Neural cell (in vitro differentiated cells): Measurements from ENCODE around the gene MUC3A. TPM values are rescaled to one million over a fixed set of nuclear protein-coding genes. Genes with fewer than 3 reads are reported as not detected.

Experiments
- H2AFZ ChIP-seq: fragments of 200-600, 300-800 bp; sonication (generic), shearing (Covaris generic); 2 replicates; pipeline ENCODE4 v1.6.0; 2014; ENCODE audit warnings: low read depth, mild to moderate bottlenecking, antibody characterized with exemption, low read length, moderate library complexity
- H3F3A ChIP-seq: fragments of 200-600 bp; shearing (Covaris generic); 2 replicates; pipeline ENCODE4 v1.6.1; 2016; ENCODE audit warnings: mild to moderate bottlenecking, moderate library complexity, mixed read lengths, antibody characterized with exemption, low read length; ENCODE audit not compliant: insufficient read depth, poor library complexity, severe bottlenecking
- H3K27ac ChIP-seq: fragments of 200-600, 300-800 bp; sonication (generic), shearing (Covaris generic); 2 replicates; pipeline ENCODE4 v1.5.1; 2014; ENCODE audit warnings: mild to moderate bottlenecking, low read length, moderate library complexity
- H3K27me3 ChIP-seq: fragments of 300-800, 200-600 bp; sonication (generic), shearing (Covaris generic); 2 replicates; pipeline ENCODE4 v1.6.0; 2014; ENCODE audit warnings: mild to moderate bottlenecking, low read depth, low read length, moderate library complexity; ENCODE audit not compliant: insufficient read depth
- H3K36me3 ChIP-seq: fragments of 300-800, 200-600 bp; sonication (generic), shearing (Covaris generic); 2 replicates; pipeline ENCODE4 v1.5.1; 2014; ENCODE audit warnings: mild to moderate bottlenecking, antibody characterized with exemption, low read length, moderate library complexity; ENCODE audit not compliant: insufficient read depth
- H3K4me2 ChIP-seq: fragments of 300-800, 200-600 bp; sonication (generic), shearing (Covaris generic); 2 replicates; pipeline ENCODE4 v1.6.0; 2014; ENCODE audit warnings: mild to moderate bottlenecking, low read length
- H3K4me3 ChIP-seq: fragments of 300-800, 200-600 bp; sonication (generic), shearing (Covaris generic); 2 replicates; pipeline ENCODE4 v1.5.1; 2014; ENCODE audit warnings: mild to moderate bottlenecking, low read length, moderate library complexity
- H3K79me2 ChIP-seq: fragments of 200-600 bp; shearing (Covaris generic); replicated peaks from 2 replicates; pipeline ENCODE4 v1.6.0; 2014; ENCODE audit warnings: mild to moderate bottlenecking, low read length, moderate library complexity; ENCODE audit not compliant: insufficient read depth
- H3K9ac ChIP-seq: fragments of 300-800, 200-600 bp; sonication (generic), shearing (Covaris generic); 2 replicates; pipeline ENCODE4 v1.6.1; 2016; ENCODE audit warnings: mild to moderate bottlenecking, low read length, mixed read lengths
- H3K9me2 ChIP-seq: fragments of 200-600 bp; shearing (Covaris generic); 2 replicates; pipeline ENCODE4 v1.6.1; 2016; ENCODE audit warnings: mild to moderate bottlenecking, low read length, mixed read lengths; ENCODE audit not compliant: insufficient read depth
- H3K9me3 ChIP-seq: fragments of 200-600, 300-800 bp; sonication (generic), shearing (Covaris generic); 2 replicates; pipeline ENCODE4 v1.6.1; 2016; ENCODE audit warnings: mild to moderate bottlenecking, mixed run types, low read length, moderate library complexity, mixed read lengths
- H4K20me1 ChIP-seq: fragments of 200-600 bp; shearing (Covaris generic); 2 replicates; pipeline ENCODE4 v1.6.1; 2016; ENCODE audit warnings: mild to moderate bottlenecking, mixed run types; ENCODE audit not compliant: insufficient read depth
- CTCF ChIP-seq: fragments of 450-650 bp; IDR thresholded peaks from 2 replicates; pipeline ENCODE4 v1.5.1; 2014; ENCODE audit warnings: antibody characterized with exemption, mild to moderate bottlenecking, moderate library complexity; ENCODE audit not compliant: poor library complexity, severe bottlenecking
- EP300 ChIP-seq: fragments of 450-650 bp; conservative IDR thresholded peaks from 2 replicates; pipeline ENCODE4 v1.6.1; 2014; ENCODE audit warnings: antibody characterized with exemption, mild to moderate bottlenecking, moderate library complexity; ENCODE audit not compliant: poor library complexity, severe bottlenecking
- EZH2 ChIP-seq: fragments of 200-600, 300-800 bp; shearing (Covaris generic), sonication (generic); IDR thresholded peaks from 2 replicates; pipeline ENCODE4 v1.6.1; 2014; ENCODE audit warnings: antibody characterized with exemption, low read length, borderline replicate concordance, mild to moderate bottlenecking; ENCODE audit not compliant: insufficient read depth, poor library complexity, severe bottlenecking
- MXI1 ChIP-seq: fragments of 450-650 bp; conservative IDR thresholded peaks from 2 replicates; pipeline ENCODE4 v1.6.1; 2014; ENCODE audit warnings: antibody characterized with exemption, mild to moderate bottlenecking; ENCODE audit not compliant: poor library complexity, severe bottlenecking
- POLR2AphosphoS5 ChIP-seq: IDR thresholded peaks from 2 replicates; pipeline ENCODE4 v1.6.1; 2012
- RAD21 ChIP-seq: fragments of 450-650 bp; conservative IDR thresholded peaks from 2 replicates; pipeline ENCODE4 v1.6.1; 2014; ENCODE audit warnings: antibody characterized with exemption, mild to moderate bottlenecking, moderate library complexity
- SMC3 ChIP-seq: fragments of 450-650 bp; conservative IDR thresholded peaks from 2 replicates; pipeline ENCODE4 v1.6.1; 2014; ENCODE audit warnings: antibody characterized with exemption, mild to moderate bottlenecking, moderate library complexity; ENCODE audit not compliant: poor library complexity
- TAF1 ChIP-seq: IDR thresholded peaks from 2 replicates; pipeline ENCODE4 v1.6.1; 2012; ENCODE audit warnings: low read depth
- polyA plus RNA-seq: library from polyadenylated mRNA; depleted of rRNA; stranded (reverse); fragments of >200 nt; gene quantifications from 2 replicates; pipeline ENCODE4 v1.2.3, GENCODE V29; 2014
- TF ChIP-seq, protein P1 (sequence below): IDR thresholded peaks from 2 replicates; pipeline ENCODE4 v1.6.1; 2012; ENCODE audit warnings: borderline replicate concordance

Gene MUC3A
- polyA plus RNA-seq, 1 donor from 2014 or later = not detected

DNA sequence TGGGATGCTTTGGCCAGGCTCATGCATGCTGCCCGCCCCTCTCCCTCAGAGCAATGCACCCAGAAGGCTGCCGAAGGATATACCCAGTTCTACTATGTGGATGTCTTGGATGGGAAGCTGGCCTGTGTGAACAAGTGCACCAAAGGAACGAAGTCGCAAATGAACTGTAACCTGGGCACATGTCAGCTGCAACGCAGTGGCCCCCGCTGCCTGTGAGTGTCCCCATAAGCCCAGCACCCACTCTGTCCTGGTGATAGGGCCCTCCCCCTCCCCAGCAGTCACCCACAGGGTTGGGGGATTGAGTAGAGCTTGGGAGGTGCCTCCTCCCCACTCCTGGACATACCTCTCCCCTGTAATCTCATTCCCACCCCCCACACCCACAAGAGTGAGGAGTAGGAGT lies 63.6 kb downstream of the MUC3A start:
- Histone ChIP-seq H3K36me3 (no peaks in the 10 kb centered on the region), H4K20me1 (no peaks in the 10 kb centered on the region), H3F3A (no peaks in the 10 kb centered on the region), H3K9me3 (no peaks in the 10 kb centered on the region), H2AFZ (no peak overlapping the region), H3K79me2 (no peaks in the 10 kb centered on the region), H3K9ac (no peak overlapping the region), H3K9me2 (no peaks in the 10 kb centered on the region), H3K4me2 (no peak overlapping the region), H3K4me3 (no peak overlapping the region), H3K27me3 (no peaks in the 10 kb centered on the region), H3K27ac (no peak overlapping the region)
- no peak for TF ChIP-seq RAD21
- TF ChIP-seq POLR2AphosphoS5 = no peak
- TF ChIP-seq, protein P1, sequence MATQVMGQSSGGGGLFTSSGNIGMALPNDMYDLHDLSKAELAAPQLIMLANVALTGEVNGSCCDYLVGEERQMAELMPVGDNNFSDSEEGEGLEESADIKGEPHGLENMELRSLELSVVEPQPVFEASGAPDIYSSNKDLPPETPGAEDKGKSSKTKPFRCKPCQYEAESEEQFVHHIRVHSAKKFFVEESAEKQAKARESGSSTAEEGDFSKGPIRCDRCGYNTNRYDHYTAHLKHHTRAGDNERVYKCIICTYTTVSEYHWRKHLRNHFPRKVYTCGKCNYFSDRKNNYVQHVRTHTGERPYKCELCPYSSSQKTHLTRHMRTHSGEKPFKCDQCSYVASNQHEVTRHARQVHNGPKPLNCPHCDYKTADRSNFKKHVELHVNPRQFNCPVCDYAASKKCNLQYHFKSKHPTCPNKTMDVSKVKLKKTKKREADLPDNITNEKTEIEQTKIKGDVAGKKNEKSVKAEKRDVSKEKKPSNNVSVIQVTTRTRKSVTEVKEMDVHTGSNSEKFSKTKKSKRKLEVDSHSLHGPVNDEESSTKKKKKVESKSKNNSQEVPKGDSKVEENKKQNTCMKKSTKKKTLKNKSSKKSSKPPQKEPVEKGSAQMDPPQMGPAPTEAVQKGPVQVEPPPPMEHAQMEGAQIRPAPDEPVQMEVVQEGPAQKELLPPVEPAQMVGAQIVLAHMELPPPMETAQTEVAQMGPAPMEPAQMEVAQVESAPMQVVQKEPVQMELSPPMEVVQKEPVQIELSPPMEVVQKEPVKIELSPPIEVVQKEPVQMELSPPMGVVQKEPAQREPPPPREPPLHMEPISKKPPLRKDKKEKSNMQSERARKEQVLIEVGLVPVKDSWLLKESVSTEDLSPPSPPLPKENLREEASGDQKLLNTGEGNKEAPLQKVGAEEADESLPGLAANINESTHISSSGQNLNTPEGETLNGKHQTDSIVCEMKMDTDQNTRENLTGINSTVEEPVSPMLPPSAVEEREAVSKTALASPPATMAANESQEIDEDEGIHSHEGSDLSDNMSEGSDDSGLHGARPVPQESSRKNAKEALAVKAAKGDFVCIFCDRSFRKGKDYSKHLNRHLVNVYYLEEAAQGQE = no peak
- TF ChIP-seq CTCF = no peak
- no peak for TF ChIP-seq EZH2
- no peak for TF ChIP-seq MXI1

- H3K4me2 ChIP-seq = no peak overlapping the region
Measured at GRCh38 chr7:101015626-101016025, 66.3 kb downstream of the MUC3A start.

More at GRCh38 chr7:101015626-101016025, 66.3 kb downstream of the MUC3A start:
- Histone ChIP-seq H2AFZ (no peak overlapping the region), H3K9ac (no peak overlapping the region), H3K27ac (no peak overlapping the region), H3K27me3 (no peaks in the 10 kb centered on the region), H3K79me2 (no peaks in the 10 kb centered on the region), H4K20me1 (no peaks in the 10 kb centered on the region), H3K4me3 (no peak overlapping the region), H3F3A (no peaks in the 10 kb centered on the region), H3K9me2 (no peaks in the 10 kb centered on the region), H3K9me3 (no peaks in the 10 kb centered on the region), H3K36me3 (no peaks in the 10 kb centered on the region)
- TF ChIP-seq MXI1 = no peak
- no peak for TF ChIP-seq TAF1
- TF ChIP-seq SMC3 = no peak
- no peak for TF ChIP-seq EZH2
- TF ChIP-seq CTCF = no peak
- TF ChIP-seq, protein P1 = no peak
- TF ChIP-seq RAD21 = no peak
- TF ChIP-seq EP300 = no peak
- no peak for TF ChIP-seq POLR2AphosphoS5
